ENCODE data around the gene FXYD3. TPM values are rescaled to one million over a fixed set of nuclear protein-coding genes. Genes with fewer than 3 reads are reported as not detected.

FXYD3 gene
- total and polyA plus RNA-seq, 2 of the 13 experiments (the other 11 are each of a cell fraction or from before 2014, with no cell fraction given), result 4.9 TPM; not detected in 1

DNA sequence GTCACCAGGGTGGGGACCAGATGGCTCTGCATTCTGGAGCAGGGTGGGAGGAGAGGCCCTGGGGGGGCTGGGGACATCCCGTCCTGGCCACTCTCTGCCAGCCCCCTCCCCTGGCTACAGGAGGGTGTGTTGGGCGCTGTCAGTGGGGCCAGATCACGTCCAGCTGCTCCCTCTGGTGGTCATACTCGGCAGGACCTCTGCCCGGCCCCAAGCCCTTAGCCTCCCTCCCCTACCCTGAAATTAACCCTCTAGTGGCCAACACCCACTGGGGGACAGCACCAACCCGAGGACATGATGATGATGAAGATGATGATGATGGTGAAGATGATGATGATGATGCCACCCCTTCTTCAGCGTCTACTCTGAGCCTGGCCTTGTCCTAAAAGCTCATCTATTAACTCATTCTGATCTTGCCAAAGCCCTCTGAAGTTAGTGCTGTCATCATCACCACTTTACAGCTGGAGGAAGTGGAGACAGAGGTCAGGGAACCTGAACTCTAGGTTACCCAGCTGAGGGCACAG lies 19.8 kb downstream of the FXYD3 start (continued):
- TF ChIP-seq ZNF547 (CRISPR knock-in tag; IDR thresholded peaks at IDR 0.05) (no peak), JUN (CRISPR knock-in tag; IDR thresholded peaks at IDR 0.05) (no peak), ATRX (CRISPR knock-in tag; IDR thresholded peaks at IDR 0.05; ENCODE audit: borderline replicate concordance) (no peak), ZNF761 (CRISPR knock-in tag; conservative IDR thresholded peaks at IDR 0.05) (no peak), YEATS4 (CRISPR knock-in tag; IDR thresholded peaks at IDR 0.05; ENCODE audit: borderline replicate concordance) (no peak), PAF1 (CRISPR knock-in tag; IDR thresholded peaks at IDR 0.05) (no peak), CC2D1A (CRISPR knock-in tag; IDR thresholded peaks at IDR 0.05) (no peak), ZNF12 (CRISPR knock-in tag; IDR thresholded peaks at IDR 0.05) (no peak), TAF15 (IDR thresholded peaks at IDR 0.05; ENCODE audit: low read depth, low read length, poor library complexity, severe bottlenecking) (no peak), ZNF337 (CRISPR knock-in tag; IDR thresholded peaks at IDR 0.05; ENCODE audit: borderline replicate concordance, low read depth) (no peak), SRY (CRISPR knock-in tag; IDR thresholded peaks at IDR 0.05) (no peak), FOSL2 (CRISPR knock-in tag; IDR thresholded peaks at IDR 0.05) (peak; percentile 27), ZNF160 (CRISPR knock-in tag; IDR thresholded peaks at IDR 0.05) (no peak), XBP1 (CRISPR knock-in tag; IDR thresholded peaks at IDR 0.05) (no peak), ZNF24 (IDR thresholded peaks at IDR 0.05) (no peak), HMG20B (CRISPR knock-in tag; conservative IDR thresholded peaks at IDR 0.05) (no peak)
- TF ChIP-seq, protein P1, sequence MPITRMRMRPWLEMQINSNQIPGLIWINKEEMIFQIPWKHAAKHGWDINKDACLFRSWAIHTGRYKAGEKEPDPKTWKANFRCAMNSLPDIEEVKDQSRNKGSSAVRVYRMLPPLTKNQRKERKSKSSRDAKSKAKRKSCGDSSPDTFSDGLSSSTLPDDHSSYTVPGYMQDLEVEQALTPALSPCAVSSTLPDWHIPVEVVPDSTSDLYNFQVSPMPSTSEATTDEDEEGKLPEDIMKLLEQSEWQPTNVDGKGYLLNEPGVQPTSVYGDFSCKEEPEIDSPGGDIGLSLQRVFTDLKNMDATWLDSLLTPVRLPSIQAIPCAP (CRISPR knock-in tag; IDR thresholded peaks at IDR 0.05; ENCODE audit: low read depth), result no peak
- TF ChIP-seq, protein P2, sequence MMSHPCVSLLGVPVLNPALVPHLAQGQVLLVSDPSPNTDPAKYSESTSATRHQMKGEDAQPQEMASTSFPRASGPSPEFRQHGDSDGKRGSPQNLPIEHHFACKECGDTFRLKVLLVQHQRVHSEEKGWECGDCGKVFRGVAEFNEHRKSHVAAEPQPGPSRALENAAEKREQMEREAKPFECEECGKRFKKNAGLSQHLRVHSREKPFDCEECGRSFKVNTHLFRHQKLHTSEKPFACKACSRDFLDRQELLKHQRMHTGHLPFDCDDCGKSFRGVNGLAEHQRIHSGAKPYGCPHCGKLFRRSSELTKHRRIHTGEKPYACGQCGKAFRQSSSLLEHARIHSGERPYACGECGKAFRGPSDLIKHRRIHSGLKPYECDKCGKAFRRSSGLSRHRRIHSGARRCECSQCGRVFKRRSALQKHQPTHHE (CRISPR knock-in tag; IDR thresholded peaks at IDR 0.05; ENCODE audit: borderline replicate concordance), result no peak
- TF ChIP-seq, protein P3, sequence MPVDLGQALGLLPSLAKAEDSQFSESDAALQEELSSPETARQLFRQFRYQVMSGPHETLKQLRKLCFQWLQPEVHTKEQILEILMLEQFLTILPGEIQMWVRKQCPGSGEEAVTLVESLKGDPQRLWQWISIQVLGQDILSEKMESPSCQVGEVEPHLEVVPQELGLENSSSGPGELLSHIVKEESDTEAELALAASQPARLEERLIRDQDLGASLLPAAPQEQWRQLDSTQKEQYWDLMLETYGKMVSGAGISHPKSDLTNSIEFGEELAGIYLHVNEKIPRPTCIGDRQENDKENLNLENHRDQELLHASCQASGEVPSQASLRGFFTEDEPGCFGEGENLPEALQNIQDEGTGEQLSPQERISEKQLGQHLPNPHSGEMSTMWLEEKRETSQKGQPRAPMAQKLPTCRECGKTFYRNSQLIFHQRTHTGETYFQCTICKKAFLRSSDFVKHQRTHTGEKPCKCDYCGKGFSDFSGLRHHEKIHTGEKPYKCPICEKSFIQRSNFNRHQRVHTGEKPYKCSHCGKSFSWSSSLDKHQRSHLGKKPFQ (CRISPR knock-in tag; IDR thresholded peaks at IDR 0.05; ENCODE audit: insufficient replicate concordance), result no peak
- TF ChIP-seq, protein P4, sequence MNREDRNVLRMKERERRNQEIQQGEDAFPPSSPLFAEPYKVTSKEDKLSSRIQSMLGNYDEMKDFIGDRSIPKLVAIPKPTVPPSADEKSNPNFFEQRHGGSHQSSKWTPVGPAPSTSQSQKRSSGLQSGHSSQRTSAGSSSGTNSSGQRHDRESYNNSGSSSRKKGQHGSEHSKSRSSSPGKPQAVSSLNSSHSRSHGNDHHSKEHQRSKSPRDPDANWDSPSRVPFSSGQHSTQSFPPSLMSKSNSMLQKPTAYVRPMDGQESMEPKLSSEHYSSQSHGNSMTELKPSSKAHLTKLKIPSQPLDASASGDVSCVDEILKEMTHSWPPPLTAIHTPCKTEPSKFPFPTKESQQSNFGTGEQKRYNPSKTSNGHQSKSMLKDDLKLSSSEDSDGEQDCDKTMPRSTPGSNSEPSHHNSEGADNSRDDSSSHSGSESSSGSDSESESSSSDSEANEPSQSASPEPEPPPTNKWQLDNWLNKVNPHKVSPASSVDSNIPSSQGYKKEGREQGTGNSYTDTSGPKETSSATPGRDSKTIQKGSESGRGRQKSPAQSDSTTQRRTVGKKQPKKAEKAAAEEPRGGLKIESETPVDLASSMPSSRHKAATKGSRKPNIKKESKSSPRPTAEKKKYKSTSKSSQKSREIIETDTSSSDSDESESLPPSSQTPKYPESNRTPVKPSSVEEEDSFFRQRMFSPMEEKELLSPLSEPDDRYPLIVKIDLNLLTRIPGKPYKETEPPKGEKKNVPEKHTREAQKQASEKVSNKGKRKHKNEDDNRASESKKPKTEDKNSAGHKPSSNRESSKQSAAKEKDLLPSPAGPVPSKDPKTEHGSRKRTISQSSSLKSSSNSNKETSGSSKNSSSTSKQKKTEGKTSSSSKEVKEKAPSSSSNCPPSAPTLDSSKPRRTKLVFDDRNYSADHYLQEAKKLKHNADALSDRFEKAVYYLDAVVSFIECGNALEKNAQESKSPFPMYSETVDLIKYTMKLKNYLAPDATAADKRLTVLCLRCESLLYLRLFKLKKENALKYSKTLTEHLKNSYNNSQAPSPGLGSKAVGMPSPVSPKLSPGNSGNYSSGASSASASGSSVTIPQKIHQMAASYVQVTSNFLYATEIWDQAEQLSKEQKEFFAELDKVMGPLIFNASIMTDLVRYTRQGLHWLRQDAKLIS (CRISPR knock-in tag; IDR thresholded peaks at IDR 0.05), result no peak
- TF ChIP-seq, protein P5, sequence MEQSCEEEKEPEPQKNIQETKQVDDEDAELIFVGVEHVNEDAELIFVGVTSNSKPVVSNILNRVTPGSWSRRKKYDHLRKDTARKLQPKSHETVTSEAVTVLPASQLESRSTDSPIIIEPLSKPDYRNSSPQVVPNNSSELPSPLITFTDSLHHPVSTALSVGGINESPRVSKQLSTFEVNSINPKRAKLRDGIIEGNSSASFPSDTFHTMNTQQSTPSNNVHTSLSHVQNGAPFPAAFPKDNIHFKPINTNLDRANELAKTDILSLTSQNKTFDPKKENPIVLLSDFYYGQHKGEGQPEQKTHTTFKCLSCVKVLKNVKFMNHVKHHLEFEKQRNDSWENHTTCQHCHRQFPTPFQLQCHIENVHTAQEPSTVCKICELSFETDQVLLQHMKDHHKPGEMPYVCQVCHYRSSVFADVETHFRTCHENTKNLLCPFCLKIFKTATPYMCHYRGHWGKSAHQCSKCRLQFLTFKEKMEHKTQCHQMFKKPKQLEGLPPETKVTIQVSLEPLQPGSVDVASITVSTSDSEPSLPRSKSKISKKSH (CRISPR knock-in tag; IDR thresholded peaks at IDR 0.05; ENCODE audit: borderline replicate concordance), result no peak
